CD4-positive, alpha-beta memory T cell (primary cell): ENCODE data around the gene COBL. TPM values are rescaled to one million over a fixed set of nuclear protein-coding genes. Genes with fewer than 3 reads are reported as not detected.

Experiments used
- CTCF ChIA-PET: fragments of 350-600 bp; sonication (Branson Sonifier 250); formaldehyde crosslinking; loops from one replicate; lab custom pipeline; 2021; ENCODE audit warnings: inconsistent platforms; ENCODE audit not compliant: partially characterized antibody; lab: Charles Lee
- POLR2A ChIA-PET: fragments of 350-600 bp; sonication (Branson Sonifier 250); formaldehyde crosslinking; loops from one replicate; lab custom pipeline; 2021; ENCODE audit not compliant: partially characterized antibody; lab: Charles Lee
- DNase-seq, 5 donors: peaks; one replicate each; pipeline versions ENCODE4 v3.0.0 to v3.0.0-alpha.2; 2020 to 2022; ENCODE audit warnings: mixed read lengths in 1 of 5
- H3K27ac ChIP-seq: one replicate; pipeline ENCODE4 v1.7.0; 2013; ENCODE audit warnings: low read depth, low read length
- H3K27me3 ChIP-seq: 2 replicates; pipeline ENCODE4 v1.7.0; 2013; ENCODE audit warnings: mild to moderate bottlenecking, low read length, moderate library complexity; ENCODE audit not compliant: insufficient read depth
- H3K36me3 ChIP-seq: 2 replicates; pipeline ENCODE4 v1.7.0; 2013; ENCODE audit warnings: mild to moderate bottlenecking, low read length, moderate library complexity; ENCODE audit not compliant: insufficient read depth
- H3K4me1 ChIP-seq: 2 replicates; pipeline ENCODE4 v1.7.0; 2013; ENCODE audit warnings: mild to moderate bottlenecking, low read length, moderate library complexity; ENCODE audit not compliant: insufficient read depth
- H3K4me3 ChIP-seq, 2 donors: one replicate each; pipeline ENCODE4 v1.7.0; 2013; ENCODE audit warnings: low read length in 2 of 2, mild to moderate bottlenecking in 1 of 2
- H3K9me3 ChIP-seq, 2 donors: one replicate each; pipeline ENCODE4 v1.7.0; 2013; ENCODE audit warnings: low read length in 2 of 2, control low read depth in 1 of 2; ENCODE audit not compliant: control insufficient read depth in 1 of 2
- H3K27ac Mint-ChIP-seq, 7 donors: one replicate each; pipeline ENCODE4 v1.8.0; 2020 to 2021; ENCODE audit warnings: mixed read lengths in 7 of 7, mild to moderate bottlenecking in 6 of 7, inconsistent platforms in 3 of 7, moderate library complexity in 3 of 7
- H3K27me3 Mint-ChIP-seq, 2 donors: one replicate each; pipeline ENCODE4 v1.8.0; 2020 to 2021; ENCODE audit warnings: mixed read lengths in 2 of 2
- H3K36me3 Mint-ChIP-seq, 2 donors: one replicate each; pipeline ENCODE4 v1.8.0; 2020 to 2021; ENCODE audit warnings: mixed read lengths in 2 of 2, inconsistent platforms in 1 of 2, mild to moderate bottlenecking in 1 of 2
- H3K4me1 Mint-ChIP-seq, 4 donors: one replicate each; pipeline ENCODE4 v1.8.0; 2020 to 2021; ENCODE audit warnings: mixed read lengths in 4 of 4, mild to moderate bottlenecking in 1 of 4
- H3K4me3 Mint-ChIP-seq, 8 donors: one replicate each; pipeline ENCODE4 v1.8.0; 2020 to 2021; ENCODE audit warnings: mixed read lengths in 8 of 8, mild to moderate bottlenecking in 7 of 8, moderate library complexity in 6 of 8, inconsistent platforms in 3 of 8
- H3K9me3 Mint-ChIP-seq, 8 donors: one replicate each; pipeline ENCODE4 v1.8.0; 2020 to 2021; ENCODE audit warnings: mixed read lengths in 8 of 8, mild to moderate bottlenecking in 5 of 8, inconsistent platforms in 3 of 8, moderate library complexity in 1 of 8
- intact Hi-C: fragments of 100-400 bp; cut with micrococcal nuclease; formaldehyde crosslinking; loops from one replicate; pipeline ENCODE4 v1.15.1; 2023
- polyA plus RNA-seq, 2 donors: library from polyadenylated mRNA; unstranded; fragments of 300-500 nt; fragmentation: Illumina TruSeq; gene quantifications; one replicate each; pipeline ENCODE4 v1.2.3, GENCODE V29; 2021
- total RNA-seq, 2 experiments: library from RNA; stranded (reverse); gene quantifications; one replicate each; pipeline ENCODE4 v1.2.3, GENCODE V29; 2021

COBL gene
- total and polyA plus RNA-seq, 4 experiments from 2014 or later: not detected

DNA sequence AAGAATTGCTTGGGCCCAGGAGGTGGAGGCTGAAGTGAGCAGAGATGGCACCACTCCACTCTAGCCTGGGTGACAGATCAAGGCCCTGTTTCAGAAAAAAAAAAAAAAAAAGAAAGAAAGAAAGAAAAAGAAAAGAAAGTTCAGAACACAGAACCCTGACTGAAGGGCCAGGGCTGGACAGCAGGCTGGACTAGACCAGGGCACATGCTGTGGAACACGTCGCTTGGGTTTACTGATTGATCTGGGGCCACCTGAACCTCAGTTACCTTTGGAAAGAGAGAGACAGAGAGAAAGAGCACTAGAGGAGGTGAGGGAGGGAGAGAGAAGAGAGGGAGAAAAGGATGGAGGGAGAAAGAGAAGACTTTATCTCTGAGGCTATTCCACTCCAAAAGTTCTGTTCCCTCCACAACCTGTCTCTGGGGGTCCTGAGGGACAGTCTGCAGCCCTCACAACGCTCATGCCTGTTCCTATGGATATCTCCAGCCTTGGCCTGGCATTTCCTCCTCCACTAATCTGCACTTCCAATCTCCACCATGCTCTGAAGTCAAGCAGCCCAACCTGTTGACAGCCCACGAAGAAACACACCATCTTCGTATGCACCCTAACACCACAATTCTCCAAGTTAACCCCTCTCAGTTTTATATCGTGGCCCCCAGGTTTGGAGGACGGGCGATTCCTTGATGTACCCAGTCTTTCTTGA lies 81.8 kb downstream of the COBL start:
- H3K27ac Mint-ChIP-seq: peak overlapping the region in 1 of 7 donors; percentile 30
- DNase-seq: no peak
- H3K4me3 Mint-ChIP-seq: no peak overlapping the region
- no peak overlapping the region for H3K4me3 ChIP-seq
- no peaks in the 10 kb centered on the region for H3K4me1 ChIP-seq
- no peaks in the 10 kb centered on the region for H3K9me3 Mint-ChIP-seq
- H3K36me3 Mint-ChIP-seq: no peaks in the 10 kb centered on the region
- intact Hi-C loops: no loop called here
- ChIA-PET POLR2A (no interaction called here), CTCF (no interaction called here)
- H3K27me3 ChIP-seq: no peaks in the 10 kb centered on the region
- no peak overlapping the region for H3K27ac ChIP-seq
- H3K27me3 Mint-ChIP-seq: peaks cover 8 to 12% of the 10 kb centered on the region in 2 donors
- H3K36me3 ChIP-seq: no peaks in the 10 kb centered on the region
- no peaks in the 10 kb centered on the region for H3K9me3 ChIP-seq
- H3K4me1 Mint-ChIP-seq: no peaks in the 10 kb centered on the region

DNA sequence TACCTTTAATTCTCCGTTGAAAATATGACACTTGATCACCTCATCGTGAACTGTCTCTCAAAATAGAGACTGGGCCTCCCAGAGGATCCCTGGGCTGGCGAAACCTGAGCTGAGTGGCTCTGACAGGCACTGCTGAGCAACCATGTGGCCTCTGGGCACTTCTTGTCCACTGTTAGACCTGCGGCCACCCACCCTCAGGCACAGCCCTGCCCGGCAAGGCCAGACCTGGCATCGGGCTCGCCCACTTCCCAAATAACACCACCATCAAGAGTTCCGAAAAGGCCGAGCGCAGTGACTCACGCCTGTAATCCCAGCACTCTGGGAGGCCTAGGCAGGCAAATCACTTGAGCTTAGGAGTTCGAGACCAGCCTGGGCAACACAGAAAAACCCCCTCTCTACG lies 82.5 kb downstream of the COBL start:
- no peaks in the 10 kb centered on the region for H3K36me3 ChIP-seq
- H3K9me3 Mint-ChIP-seq: no peaks in the 10 kb centered on the region
- H3K4me3 ChIP-seq: no peak overlapping the region
- DNase-seq: no peak
- H3K9me3 ChIP-seq: no peaks in the 10 kb centered on the region
- ChIA-PET CTCF (no interaction called here), POLR2A (no interaction called here)
- no peak overlapping the region for H3K4me3 Mint-ChIP-seq
- no peaks in the 10 kb centered on the region for H3K36me3 Mint-ChIP-seq
- no peak overlapping the region for H3K27ac ChIP-seq
- no peaks in the 10 kb centered on the region for H3K27me3 ChIP-seq
- peaks cover 8 to 12% of the 10 kb centered on the region in 2 donors for H3K27me3 Mint-ChIP-seq
- no peak overlapping the region for H3K27ac Mint-ChIP-seq
- no peaks in the 10 kb centered on the region for H3K4me1 ChIP-seq
- intact Hi-C loops: no loop called here
- no peaks in the 10 kb centered on the region for H3K4me1 Mint-ChIP-seq

DNA sequence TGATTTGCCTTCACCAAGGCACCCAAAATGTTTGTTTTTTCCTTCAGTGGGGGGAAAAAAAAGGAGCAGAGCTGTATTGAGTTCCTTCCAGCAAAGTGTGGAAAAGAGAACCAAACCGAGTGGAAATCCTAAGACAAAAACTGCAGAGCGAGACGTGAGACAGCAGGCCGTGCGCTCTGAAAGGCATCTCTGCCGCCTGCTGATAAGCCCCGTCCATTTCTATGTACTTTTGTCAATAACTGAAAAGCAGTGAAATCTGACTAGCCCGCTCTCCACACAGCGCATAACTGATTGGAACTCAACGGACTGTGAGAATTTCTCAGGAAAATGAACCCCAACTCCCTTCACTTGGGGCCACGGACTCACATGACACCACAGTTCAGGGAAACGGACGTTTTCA lies 83.2 kb downstream of the COBL start:
- Histone ChIP-seq H3K27me3 (no peaks in the 10 kb centered on the region), H3K9me3 (no peaks in the 10 kb centered on the region), H3K4me3 (no peak overlapping the region), H3K4me1 (no peaks in the 10 kb centered on the region), H3K27ac (no peak overlapping the region), H3K36me3 (no peaks in the 10 kb centered on the region)
- Mint-ChIP-seq H3K27ac (no peak overlapping the region), H3K4me3 (no peak overlapping the region), H3K27me3 (peaks cover 8 to 10% of the 10 kb centered on the region in 2 donors), H3K4me1 (no peaks in the 10 kb centered on the region), H3K9me3 (no peaks in the 10 kb centered on the region), H3K36me3 (no peaks in the 10 kb centered on the region)
- CTCF ChIA-PET: no interaction called here
- POLR2A ChIA-PET: no interaction called here
- no peak for DNase-seq
- intact Hi-C loops: no loop called here

DNA sequence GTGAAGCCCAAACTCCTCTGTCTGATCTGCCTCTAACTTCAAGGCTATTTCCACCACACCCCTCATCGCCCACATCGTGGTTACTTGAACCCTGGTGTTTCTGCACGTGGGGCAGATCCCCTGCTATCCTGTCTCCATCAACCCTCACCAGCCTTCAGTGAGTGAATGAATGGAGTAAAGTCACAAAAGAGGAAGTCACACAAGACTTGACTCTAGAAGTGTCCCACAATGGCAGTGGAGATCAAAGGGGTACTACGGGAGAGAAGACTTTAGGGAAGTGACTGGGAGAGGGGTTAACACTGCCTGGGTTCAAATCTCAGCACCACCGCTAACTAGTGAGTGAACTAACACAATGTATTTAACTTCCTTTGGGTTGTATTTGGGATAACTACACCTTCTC lies 85.9 kb downstream of the COBL start:
- ChIA-PET POLR2A (no interaction called here), CTCF (no interaction called here)
- H3K4me1 Mint-ChIP-seq: no peaks in the 10 kb centered on the region
- no peaks in the 10 kb centered on the region for H3K27me3 ChIP-seq
- H3K4me3 Mint-ChIP-seq: no peak overlapping the region
- no peak overlapping the region for H3K27ac ChIP-seq
- no peak for DNase-seq
- no peaks in the 10 kb centered on the region for H3K4me1 ChIP-seq
- no peak overlapping the region for H3K27ac Mint-ChIP-seq
- H3K27me3 Mint-ChIP-seq: peaks cover 8% of the 10 kb centered on the region in 2 donors
- intact Hi-C loops: no loop called here
- H3K36me3 Mint-ChIP-seq: no peaks in the 10 kb centered on the region
- no peaks in the 10 kb centered on the region for H3K36me3 ChIP-seq
- H3K9me3 Mint-ChIP-seq: no peaks in the 10 kb centered on the region
- H3K9me3 ChIP-seq: no peaks in the 10 kb centered on the region
- no peak overlapping the region for H3K4me3 ChIP-seq

DNA sequence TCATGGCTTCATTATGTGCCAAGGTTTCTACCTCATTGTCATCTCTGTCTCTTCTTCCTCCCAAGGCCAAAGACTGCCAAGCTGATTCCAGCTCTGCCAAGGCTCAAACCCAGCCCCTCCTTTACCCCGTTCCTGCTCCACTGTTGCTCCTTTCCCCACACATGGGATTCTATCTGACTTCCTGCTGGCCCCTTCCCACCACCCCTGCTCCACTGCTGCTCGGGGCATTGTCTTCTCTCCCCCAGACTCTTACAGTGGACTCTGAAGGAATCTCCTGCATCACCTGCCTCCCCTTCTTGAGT lies 86.3 kb downstream of the COBL start:
- no peaks in the 10 kb centered on the region for H3K4me1 ChIP-seq
- CTCF ChIA-PET: no interaction called here
- Mint-ChIP-seq H3K9me3 (no peaks in the 10 kb centered on the region), H3K4me3 (no peak overlapping the region), H3K4me1 (no peaks in the 10 kb centered on the region), H3K36me3 (no peaks in the 10 kb centered on the region), H3K27me3 (peaks cover 8% of the 10 kb centered on the region in 2 donors), H3K27ac (no peak overlapping the region)
- intact Hi-C loops: no loop called here
- no peaks in the 10 kb centered on the region for H3K9me3 ChIP-seq
- no peak for DNase-seq
- H3K4me3 ChIP-seq: no peak overlapping the region
- no peaks in the 10 kb centered on the region for H3K36me3 ChIP-seq
- POLR2A ChIA-PET: no interaction called here
- H3K27me3 ChIP-seq: no peaks in the 10 kb centered on the region
- no peak overlapping the region for H3K27ac ChIP-seq

DNA sequence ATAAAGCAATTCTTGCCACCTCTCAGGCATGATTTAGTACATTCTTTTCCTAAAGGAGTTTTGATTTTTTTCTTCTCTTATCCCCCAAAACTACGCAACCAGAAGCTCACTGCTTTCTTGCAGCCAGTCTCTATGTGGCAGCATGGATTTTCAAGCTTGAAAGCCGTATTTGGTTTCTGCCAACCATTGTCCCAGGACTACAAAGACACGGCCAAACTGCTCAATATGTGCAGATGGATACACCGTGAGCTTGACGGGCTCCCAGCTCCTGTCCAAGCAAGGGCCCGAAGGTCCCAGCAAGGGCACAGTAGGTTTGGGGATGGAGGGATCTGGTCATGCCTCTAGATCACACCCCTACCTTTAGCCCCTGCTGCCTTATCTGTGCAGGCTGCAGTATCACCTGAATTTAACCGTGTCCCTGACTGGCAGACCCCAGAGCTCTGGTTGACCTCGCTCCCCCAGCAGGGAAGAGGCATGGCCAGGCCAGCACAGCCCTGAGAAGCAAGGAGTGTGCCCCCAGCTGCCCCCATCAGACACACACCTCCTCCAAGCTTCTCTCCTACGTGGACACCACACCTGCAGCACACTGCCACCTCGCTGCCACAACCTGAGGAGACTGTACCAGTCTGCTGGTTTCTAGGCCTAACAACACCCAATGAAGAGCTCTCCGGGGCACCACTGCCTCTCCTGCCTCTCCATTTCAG lies 86.8 kb downstream of the COBL start:
- Histone ChIP-seq H3K9me3 (no peaks in the 10 kb centered on the region), H3K4me3 (no peak overlapping the region), H3K4me1 (no peaks in the 10 kb centered on the region), H3K27me3 (no peaks in the 10 kb centered on the region), H3K27ac (no peak overlapping the region), H3K36me3 (no peaks in the 10 kb centered on the region)
- Mint-ChIP-seq H3K27me3 (peaks cover 6 to 8% of the 10 kb centered on the region in 2 donors), H3K4me3 (no peak overlapping the region), H3K4me1 (no peaks in the 10 kb centered on the region), H3K9me3 (no peaks in the 10 kb centered on the region), H3K27ac (no peak overlapping the region), H3K36me3 (no peaks in the 10 kb centered on the region)
- ChIA-PET CTCF (no interaction called here), POLR2A (no interaction called here)
- DNase-seq: no peak
- intact Hi-C loops: no loop called here

DNA sequence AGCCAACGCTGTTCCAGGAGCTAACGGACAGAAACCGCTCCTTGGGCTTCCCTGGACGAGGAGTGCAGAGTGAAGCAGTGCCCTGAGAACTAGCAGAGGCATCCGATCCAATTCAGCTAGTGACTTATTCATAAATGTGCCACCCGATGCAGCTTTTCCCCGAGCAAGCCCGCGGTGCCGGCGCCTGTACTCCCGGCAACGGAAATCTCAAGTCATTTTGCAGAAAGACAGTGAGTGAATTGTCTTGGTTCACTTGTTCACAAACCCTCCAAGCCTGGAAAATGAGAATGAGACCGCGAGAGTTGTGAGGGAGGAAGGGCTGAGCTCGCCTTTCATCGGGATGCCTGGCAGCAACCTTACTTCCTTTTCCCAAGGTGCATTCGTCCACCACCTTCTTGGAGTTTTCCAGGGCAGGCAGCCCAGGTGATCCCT lies 87.5 kb downstream of the COBL start:
- H3K27me3 ChIP-seq: no peaks in the 10 kb centered on the region
- no peaks in the 10 kb centered on the region for H3K4me1 ChIP-seq
- POLR2A ChIA-PET: interaction anchor here (0.6 kb wide), 1 partner anchor 139 kb away, joined by 3 read pairs; no protein-coding TSS in a partner anchor
- H3K27ac Mint-ChIP-seq: no peak overlapping the region
- H3K4me3 Mint-ChIP-seq: no peak overlapping the region
- H3K4me1 Mint-ChIP-seq: no peaks in the 10 kb centered on the region
- intact Hi-C loops: no loop called here
- CTCF ChIA-PET: no interaction called here
- no peaks in the 10 kb centered on the region for H3K36me3 ChIP-seq
- no peak overlapping the region for H3K27ac ChIP-seq
- no peaks in the 10 kb centered on the region for H3K36me3 Mint-ChIP-seq
- no peak overlapping the region for H3K4me3 ChIP-seq
- DNase-seq: no peak
- H3K27me3 Mint-ChIP-seq: peaks cover 6 to 8% of the 10 kb centered on the region in 2 donors
- no peaks in the 10 kb centered on the region for H3K9me3 ChIP-seq
- no peaks in the 10 kb centered on the region for H3K9me3 Mint-ChIP-seq
